Hepatocyte (in vitro differentiated cells): ENCODE measurements around the gene PTPRT. TPM values are rescaled to one million over a fixed set of nuclear protein-coding genes. Genes with fewer than 3 reads are reported as not detected.

ENCODE experiments used
- DNase-seq: peaks from one replicate; pipeline ENCODE4 v3.0.0-alpha.2; 2016; ENCODE audit warnings: low spot score
- H2AFZ ChIP-seq: fragments of 200-600 bp; sonication (generic); 2 replicates; pipeline ENCODE4 v1.6.0; 2016; ENCODE audit warnings: antibody characterized with exemption, mild to moderate bottlenecking
- H3K27ac ChIP-seq: fragments of 200-600 bp; sonication (generic); 2 replicates; pipeline ENCODE4 v1.5.1; 2016; ENCODE audit warnings: mild to moderate bottlenecking
- H3K27me3 ChIP-seq: fragments of 200-600 bp; sonication (generic); 2 replicates; pipeline ENCODE4 v1.6.1; 2016
- H3K36me3 ChIP-seq: fragments of 200-600 bp; sonication (generic); replicated peaks from 2 replicates; pipeline ENCODE4 v1.5.1; 2016; ENCODE audit warnings: low read depth; ENCODE audit not compliant: insufficient read depth
- H3K4me1 ChIP-seq: fragments of 200-600 bp; sonication (generic); 2 replicates; pipeline ENCODE4 v1.5.1; 2016; ENCODE audit warnings: mild to moderate bottlenecking, moderate library complexity; ENCODE audit not compliant: insufficient read depth
- H3K4me2 ChIP-seq: fragments of 200-600 bp; sonication (generic); 2 replicates; pipeline ENCODE4 v1.6.0; 2016
- H3K4me3 ChIP-seq: fragments of 200-600 bp; sonication (generic); 2 replicates; pipeline ENCODE4 v1.5.1; 2016; ENCODE audit warnings: mild to moderate bottlenecking
- H3K79me2 ChIP-seq: fragments of 200-600 bp; sonication (generic); 2 replicates; pipeline ENCODE4 v1.6.0; 2017; ENCODE audit warnings: mild to moderate bottlenecking
- H3K9me2 ChIP-seq: fragments of 200-600 bp; sonication (generic); replicated peaks from 2 replicates; pipeline ENCODE4 v1.6.0; 2017; ENCODE audit warnings: mild to moderate bottlenecking; ENCODE audit not compliant: insufficient read depth
- H3K9me3 ChIP-seq: fragments of 200-600 bp; sonication (generic); 2 replicates; pipeline ENCODE4 v1.5.1; 2016; ENCODE audit warnings: low read depth, mild to moderate bottlenecking
- H4K20me1 ChIP-seq: fragments of 200-600 bp; sonication (generic); 2 replicates; pipeline ENCODE4 v1.6.0; 2016; ENCODE audit warnings: mild to moderate bottlenecking; ENCODE audit not compliant: insufficient read depth, poor library complexity, severe bottlenecking
- CTCF ChIP-seq: fragments of 200-600 bp; sonication (generic); IDR thresholded peaks from 2 replicates; pipeline ENCODE4 v1.5.1; 2016; ENCODE audit warnings: antibody characterized with exemption, mild to moderate bottlenecking; ENCODE audit not compliant: poor library complexity
- EZH2 ChIP-seq: fragments of 200-600 bp; sonication (generic); IDR thresholded peaks from 2 replicates; pipeline ENCODE4 v1.6.1; 2016; ENCODE audit warnings: antibody characterized with exemption, mild to moderate bottlenecking, borderline replicate concordance
- EZH2phosphoT487 ChIP-seq: fragments of 200-600 bp; sonication (generic); IDR thresholded peaks from one replicate; pipeline ENCODE4 v1.6.1; 2018; ENCODE audit warnings: antibody characterized with exemption, mild to moderate bottlenecking, low read depth, moderate library complexity; ENCODE audit not compliant: unreplicated experiment, severe bottlenecking
- whole genome bisulfite sequencing: methylation state at CpG from one replicate; pipeline ENCODE4 v1.1.6; 2016; ENCODE audit warnings: low lambda C conversion rate; ENCODE audit errors: missing lambda C conversion rate; 5-methylcytosine and 5-hydroxymethylcytosine counted together
- polyA plus RNA-seq: library from polyadenylated mRNA; unstranded; fragments of >200 nt; fragmentation: Nextera tagmentation; extraction: Ambion mirVana; gene quantifications from 2 replicates; pipeline ENCODE4 v1.2.1, GENCODE V29; 2016
- total RNA-seq: library from RNA; depleted of rRNA; stranded (reverse); fragments of >200 nt; gene quantifications from 2 replicates; pipeline ENCODE4 v1.2.3, GENCODE V29; 2014

PTPRT gene
- total and polyA plus RNA-seq, 2 experiments from 2014 or later, result 0.47 to 0.83 TPM

DNA sequence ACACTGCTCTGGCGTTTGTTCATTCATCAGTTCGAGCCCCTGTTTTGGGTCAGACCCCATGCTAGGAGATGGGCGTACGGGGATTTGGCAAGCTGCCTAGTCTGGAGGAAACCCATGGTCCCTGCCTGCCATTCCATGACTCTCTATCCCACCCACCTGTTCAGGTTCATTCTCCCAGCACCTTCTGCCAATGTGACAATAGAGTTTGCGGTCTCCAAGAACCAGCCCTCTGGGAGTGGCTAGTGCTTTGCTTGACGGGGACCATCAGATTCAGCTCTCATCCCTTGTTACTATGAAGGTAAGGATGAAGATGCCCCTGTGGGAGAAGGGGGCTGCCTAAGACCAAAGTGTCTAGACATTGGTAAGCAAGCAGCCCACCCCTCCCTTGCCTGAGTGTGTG is 345.0 kb downstream of the PTPRT start:
- no peaks in the 10 kb centered on the region for H4K20me1 ChIP-seq
- H3K27ac ChIP-seq, result no peak overlapping the region
- no peak overlapping the region for H3K4me3 ChIP-seq
- DNase-seq, result no peak
- H2AFZ ChIP-seq, result no peak overlapping the region
- no peaks in the 10 kb centered on the region for H3K27me3 ChIP-seq
- 81% methylated on average over 6 of the region's 6 CpGs for WGBS
- TF ChIP-seq CTCF (no peak), EZH2phosphoT487 (no peak), EZH2 (no peak)
- no peaks in the 10 kb centered on the region for H3K36me3 ChIP-seq
- H3K9me2 ChIP-seq, result no peaks in the 10 kb centered on the region
- H3K79me2 ChIP-seq, result no peaks in the 10 kb centered on the region
- no peak overlapping the region for H3K4me2 ChIP-seq
- no peaks in the 10 kb centered on the region for H3K4me1 ChIP-seq
- no peaks in the 10 kb centered on the region for H3K9me3 ChIP-seq

DNA sequence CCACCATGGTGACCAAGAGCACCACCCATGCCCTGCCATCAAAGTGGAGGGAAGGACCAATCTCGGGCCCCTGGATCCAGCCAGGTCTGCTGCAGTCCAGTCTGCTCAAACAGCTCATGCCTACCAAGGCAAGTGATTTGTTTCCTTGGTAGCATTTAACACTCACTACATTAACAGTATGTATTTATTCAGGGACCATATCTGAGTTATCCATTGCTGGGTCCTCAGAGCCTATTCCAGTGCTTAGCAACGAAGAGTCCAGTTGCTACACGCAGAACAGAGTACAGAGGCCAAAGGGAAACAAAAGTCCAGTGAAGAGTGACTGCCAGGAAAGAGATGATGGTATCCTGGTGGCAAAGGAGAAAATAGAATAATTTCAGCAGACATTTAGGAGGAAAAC is 352.2 kb downstream of the PTPRT start:
- Histone ChIP-seq H3K9me3 (no peaks in the 10 kb centered on the region), H3K4me1 (no peaks in the 10 kb centered on the region), H4K20me1 (no peaks in the 10 kb centered on the region), H3K9me2 (no peaks in the 10 kb centered on the region), H3K4me2 (no peak overlapping the region), H3K27ac (no peak overlapping the region), H3K79me2 (no peaks in the 10 kb centered on the region), H3K4me3 (no peak overlapping the region), H3K27me3 (no peaks in the 10 kb centered on the region), H3K36me3 (no peaks in the 10 kb centered on the region), H2AFZ (no peak overlapping the region)
- TF ChIP-seq EZH2 (no peak), EZH2phosphoT487 (no peak), CTCF (no peak)
- WGBS, result 79% methylated on average over 3 of the region's 3 CpGs
- DNase-seq, result no peak

GRCh38 chr20:42836339-42836738 is 353.4 kb downstream of the PTPRT start:
- Histone ChIP-seq H3K27me3 (no peaks in the 10 kb centered on the region), H3K4me1 (no peaks in the 10 kb centered on the region), H3K4me2 (no peak overlapping the region), H4K20me1 (no peaks in the 10 kb centered on the region), H3K9me2 (no peaks in the 10 kb centered on the region), H3K36me3 (no peaks in the 10 kb centered on the region), H3K79me2 (no peaks in the 10 kb centered on the region), H3K4me3 (no peak overlapping the region), H3K9me3 (no peaks in the 10 kb centered on the region), H3K27ac (no peak overlapping the region), H2AFZ (no peak overlapping the region)
- TF ChIP-seq CTCF (no peak), EZH2 (no peak), EZH2phosphoT487 (no peak)
- WGBS, result 79% methylated on average over 5 of the region's 5 CpGs
- peak; percentile 13 for DNase-seq

DNA sequence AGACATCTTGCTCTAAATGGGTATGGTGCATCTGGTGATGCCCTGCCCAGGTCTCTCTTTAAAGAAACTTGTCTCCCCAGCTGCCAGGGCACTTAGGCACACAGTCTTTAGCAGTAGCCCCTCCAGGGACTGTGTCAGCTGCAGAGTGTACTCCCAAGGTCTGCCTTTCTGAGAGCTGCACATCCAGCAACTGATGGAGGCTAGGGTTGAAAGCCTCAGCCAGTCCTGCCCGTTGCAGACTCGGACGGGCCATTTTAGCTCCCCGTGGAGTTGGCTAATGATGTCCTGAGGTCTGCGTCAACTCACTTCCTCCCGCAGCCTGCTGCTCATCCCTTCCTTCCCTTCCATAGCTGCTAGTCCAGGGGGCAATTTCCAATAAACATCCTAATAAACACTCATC is 381.8 kb downstream of the PTPRT start:
- no peak for DNase-seq
- H3K4me2 ChIP-seq, result no peak overlapping the region
- H3K27ac ChIP-seq, result no peak overlapping the region
- H3K9me2 ChIP-seq, result no peaks in the 10 kb centered on the region
- no peaks in the 10 kb centered on the region for H4K20me1 ChIP-seq
- no peak overlapping the region for H3K4me3 ChIP-seq
- no peaks in the 10 kb centered on the region for H3K79me2 ChIP-seq
- no peak overlapping the region for H2AFZ ChIP-seq
- WGBS, result 82% methylated on average over 6 of the region's 6 CpGs
- H3K27me3 ChIP-seq, result no peaks in the 10 kb centered on the region
- no peaks in the 10 kb centered on the region for H3K9me3 ChIP-seq
- no peaks in the 10 kb centered on the region for H3K36me3 ChIP-seq
- TF ChIP-seq EZH2 (no peak), EZH2phosphoT487 (no peak), CTCF (no peak)
- no peaks in the 10 kb centered on the region for H3K4me1 ChIP-seq
